K562 (cell line): Measurements from ENCODE around the gene ABHD1. TPM values are rescaled to one million over a fixed set of nuclear protein-coding genes. Genes with fewer than 3 reads are reported as not detected.

Experiments used
- ATAC-seq: fragments of 200-7000 bp; cut with Tn5 transposase; 3 replicates; pipeline ENCODE4 v1.9.1; 2020; ENCODE audit warnings: moderate library complexity
- BruUV-seq: library from RNA; stranded (reverse); fragments of 400-500 nt; replicated peaks from 2 replicates; lab custom pipeline; 2021; lab: Mats Ljungman, UMichigan
- CTCF ChIA-PET: fragments of 300-600 bp; formaldehyde crosslinking; extraction: SDS; loops from one replicate; lab custom pipeline; 2021; ENCODE audit warnings: low intra/inter-chr PET ratio; lab: Yijun Ruan, JAX
- POLR2A ChIA-PET: fragments of 300-600, 350-650 bp; sonication (Branson Sonifier 250); formaldehyde crosslinking; extraction: SDS; loops from one replicate; lab custom pipeline; 2021; ENCODE audit warnings: antibody characterized with exemption, inconsistent platforms; lab: Yijun Ruan, JAX
- DNase-seq, 4 experiments: peaks; one replicate each; pipeline versions ENCODE4 v3.0.0 to v3.0.0-alpha.2; 2011 to 2018; ENCODE audit warnings: low spot score in 3 of 4, mixed read lengths in 3 of 4; ENCODE audit errors: extremely low read depth in 1 of 4
- FAIRE-seq: peaks from 2 replicates; lab custom pipeline; 2011; peaks lifted over from hg19 to GRCh38; lab: Jason Lieb, UNC
- H2AFZ ChIP-seq: 2 replicates; pipeline ENCODE4 v1.6.0; 2011; ENCODE audit warnings: low read depth, low read length, control low read depth, inconsistent platforms
- H3K27ac ChIP-seq: fragments of 200-600 bp; 3 replicates; pipeline ENCODE4 v1.8.0; 2011; ENCODE audit warnings: low read depth, mild to moderate bottlenecking, control low read depth, inconsistent platforms, low read length, moderate library complexity, mixed read lengths; ENCODE audit errors: extremely low read depth
- H3K27me3 ChIP-seq, 2 experiments: fragments of 300-600 bp in 1 of 2; 2 replicates in 1 of 2; 3 replicates in 1 of 2; pipeline versions ENCODE4 v1.6.0 to v1.8.0; 2011; ENCODE audit warnings: inconsistent platforms in 2 of 2, low read length in 2 of 2, mild to moderate bottlenecking in 1 of 2, mixed read lengths in 1 of 2, moderate library complexity in 1 of 2; ENCODE audit not compliant: control insufficient read depth in 2 of 2, insufficient read depth in 2 of 2
- H3K36me3 ChIP-seq: fragments of 300-600 bp; 3 replicates; pipeline ENCODE4 v1.8.0; 2011; ENCODE audit warnings: mild to moderate bottlenecking, low read length, inconsistent platforms; ENCODE audit not compliant: control insufficient read depth, insufficient read depth
- H3K4me1 ChIP-seq, 2 experiments: fragments of 200-600 bp in 1 of 2; replicated peaks in 1 of 2; 2 replicates in 1 of 2; 3 replicates in 1 of 2; pipeline versions ENCODE4 v1.5.1 to v1.8.0; 2011; ENCODE audit warnings: inconsistent platforms in 2 of 2, low read length in 2 of 2, mild to moderate bottlenecking in 1 of 2, mixed read lengths in 1 of 2, moderate library complexity in 1 of 2; ENCODE audit not compliant: control insufficient read depth in 2 of 2, insufficient read depth in 2 of 2
- H3K4me2 ChIP-seq: 2 replicates; pipeline ENCODE4 v1.6.1; 2011; ENCODE audit warnings: low read length, control low read depth, inconsistent platforms, mixed read lengths; ENCODE audit not compliant: insufficient read depth
- H3K4me3 ChIP-seq: fragments of 200-600 bp; sonication (generic), shearing (Covaris generic); 2 replicates; pipeline ENCODE4 v1.5.1; 2016; ENCODE audit warnings: control low read depth, inconsistent platforms
- H3K79me2 ChIP-seq: fragments of 200-600 bp; 3 replicates; pipeline ENCODE4 v1.8.0; 2011; ENCODE audit warnings: low read length, inconsistent platforms; ENCODE audit not compliant: control insufficient read depth, insufficient read depth
- H3K9ac ChIP-seq, 2 experiments: 2 replicates each; pipeline versions ENCODE4 v1.6.0 to v1.6.1; 2011; ENCODE audit warnings: low read depth in 2 of 2, low read length in 2 of 2, control low read depth in 1 of 2, inconsistent platforms in 1 of 2, mild to moderate bottlenecking in 1 of 2, mixed read lengths in 1 of 2; ENCODE audit not compliant: insufficient read depth in 1 of 2
- H3K9me1 ChIP-seq: one replicate; pipeline ENCODE4 v1.6.0; 2011; ENCODE audit warnings: inconsistent platforms, mild to moderate bottlenecking, low read length, moderate library complexity; ENCODE audit not compliant: control insufficient read depth, insufficient read depth
- H3K9me3 ChIP-seq: replicated peaks from 2 replicates; pipeline ENCODE4 v1.5.1; 2011; ENCODE audit warnings: low read depth, low read length, inconsistent platforms; ENCODE audit not compliant: control insufficient read depth, insufficient read depth
- H4K20me1 ChIP-seq: replicated peaks from 2 replicates; pipeline ENCODE4 v1.6.1; 2011; ENCODE audit warnings: low read length, inconsistent platforms, mixed read lengths; ENCODE audit not compliant: control insufficient read depth, insufficient read depth
- MAZ ChIP-seq, 2 experiments: fragments of 450-650 bp in 1 of 2; sonication (generic) in 1 of 2; formaldehyde crosslinking; IDR thresholded peaks in 1 of 2; conservative IDR thresholded peaks in 1 of 2; 2 replicates each; pipeline versions ENCODE4 v1.4.0 to v1.5.0; 2020; ENCODE audit warnings: mild to moderate bottlenecking in 1 of 2, missing genetic modification reagents in 1 of 2
- MGA ChIP-seq: fragments of 450-650 bp; IDR thresholded peaks from 2 replicates; pipeline ENCODE4 v1.6.1; 2016; ENCODE audit warnings: mild to moderate bottlenecking, moderate library complexity
- POLR2G ChIP-seq: fragments of 200-400 bp; formaldehyde crosslinking; IDR thresholded peaks from 2 replicates; pipeline ENCODE4 v1.6.1; 2017; ENCODE audit warnings: low read depth, mild to moderate bottlenecking, antibody characterized with exemption, low read length, moderate library complexity
- SMAD2 ChIP-seq: fragments of 150-350 bp; IDR thresholded peaks from 2 replicates; pipeline ENCODE4 v1.6.1; 2014; ENCODE audit warnings: low read depth, mild to moderate bottlenecking, low read length
- ZFX ChIP-seq: sonication (generic); formaldehyde crosslinking; IDR thresholded peaks from 2 replicates; pipeline ENCODE4 v1.8.0; 2022; ENCODE audit warnings: mild to moderate bottlenecking, missing genetic modification reagents, moderate library complexity
- WGBS: fragments of 100-300 bp; shearing (Covaris generic); methylation state at CpG from one replicate; pipeline ENCODE4 v1.1.6; 2016; ENCODE audit warnings: low coverage, mixed read lengths; ENCODE audit not compliant: insufficient coverage; ENCODE audit errors: missing lambda C conversion rate; 5-methylcytosine and 5-hydroxymethylcytosine counted together
- in situ Hi-C: fragments of 300-500 bp; cut with MboI; formaldehyde crosslinking; loops from 4 replicates; pipeline ENCODE4 v1.15.0; 2018; ENCODE audit warnings: inconsistent platforms, mixed read lengths
- intact Hi-C: fragments of 100-400 bp; cut with micrococcal nuclease; formaldehyde crosslinking; loops from 2 replicates; pipeline ENCODE4 v1.14.2; 2022
- polyA plus RNA-seq, 8 experiments: library from polyadenylated mRNA; depleted of rRNA in 4 of 8; stranded (reverse) in 5 of 8; unstranded in 3 of 8; fragments of >200 nt; fragmentation: Nextera tagmentation in 2 of 8; fragmentation: Illumina TruSeq in 1 of 8; extraction: Ambion mirVana in 2 of 8; extraction: Trizol in 1 of 8; gene quantifications; 2 replicates each; pipeline versions ENCODE4 v1.2.1 to v1.2.3, GENCODE V29; 2011 to 2014; ENCODE audit warnings: inconsistent platforms in 1 of 8, missing spikeins in 1 of 8
- total RNA-seq, 7 experiments: library from RNA; depleted of rRNA in 6 of 7; stranded (reverse); fragments of >200 nt in 6 of 7; fragmentation: Illumina TruSeq in 2 of 7; extraction: Trizol in 2 of 7; gene quantifications; 2 replicates each; pipeline versions ENCODE4 v1.2.1 to v1.2.3, GENCODE V29; 2011 to 2021; ENCODE audit warnings: low replicate concordance in 1 of 7

The ABHD1 gene
- total and polyA plus RNA-seq, 9 of the 15 experiments (the other 6 are each of a cell fraction or from before 2014, with no cell fraction given): 0.10 to 0.16 (median 0.11) TPM; not detected in 5

GRCh38 chr2:27082773-27083409 is 40.7 kb upstream of the ABHD1 start:
- Histone ChIP-seq H3K9me3 (no peaks in the 10 kb centered on the region), H3K9me1 (peaks cover 4% of the 10 kb centered on the region), H3K27me3 (no peaks in the 10 kb centered on the region), H4K20me1 (no peaks in the 10 kb centered on the region), H3K4me1 (peaks cover 50 to 76% of the 10 kb centered on the region in 2 experiments), H3K36me3 (no peaks in the 10 kb centered on the region), H3K9ac (peak overlapping the region in 1 of 2 experiments; percentile 84; a peak in 2 of 4 replicates), H3K4me3 (no peak overlapping the region), H3K79me2 (peaks cover 8% of the 10 kb centered on the region; the same call in 1 of the 3 replicates), H3K4me2 (no peak overlapping the region), H3K27ac (peak overlapping the region; percentile 87; the same call in 2 of the 3 replicates), H2AFZ (0 out of 2 replicates have a peak overlapping the region, but pooled peaks have one; percentile 19)
- DNase-seq (no peak), FAIRE-seq (no peak), ATAC-seq (no peak)
- BruUV-seq: no TSS peak
- intact Hi-C loops: no loop called here
- 83% methylated on average over 20 of the region's 27 CpGs for WGBS
- ChIA-PET CTCF (no interaction called here), POLR2A (interaction anchor here (0.6 to 2.3 kb wide), 11 partner anchors 10 to 294 kb away, joined by 3 to 11 read pairs (median 3); partner anchors contain the start of gene OST4)
- in situ Hi-C loops: no loop called here
- 0 out of 2 replicates have a peak, but pooled peaks have one; percentile 11 for TF ChIP-seq POLR2G
- TF ChIP-seq SMAD2: no peak
- 0 out of 4 replicates have a peak, but pooled peaks of 1 of the 2 experiments have one; percentile 27 for TF ChIP-seq MAZ (CRISPR knock-in tag; conservative IDR thresholded peaks at IDR 0.05 in 1 of 2, IDR thresholded peaks at IDR 0.05 in 1 of 2)
- TF ChIP-seq ZFX (CRISPR knock-in tag): 0 out of 2 replicates have a peak, but pooled peaks have one; percentile 42
- peak; percentile 22; the same call in 1 of the 2 replicates for TF ChIP-seq MGA
